Immature natural killer cell (primary cell): ENCODE data around the gene TPRX1. TPM values are rescaled to one million over a fixed set of nuclear protein-coding genes. Genes with fewer than 3 reads are reported as not detected.
"Not testable (repeated sequence)": the region's sequence is repeated elsewhere in the genome, so short reads cannot be mapped to it uniquely, and the experiment has no call there.

ENCODE experiments used
- DNase-seq, 3 donors: peaks; one replicate each; pipeline ENCODE4 v3.0.0; 2022; ENCODE audit warnings: mixed read lengths in 1 of 3
- H3K27ac Mint-ChIP-seq, 6 donors: one replicate each; pipeline ENCODE4 v1.8.0; 2020; ENCODE audit warnings: mixed read lengths in 6 of 6, mild to moderate bottlenecking in 5 of 6, inconsistent platforms in 4 of 6, moderate library complexity in 3 of 6
- H3K27me3 Mint-ChIP-seq, 3 donors: one replicate each; pipeline ENCODE4 v1.8.0; 2020 to 2021; ENCODE audit warnings: low read depth in 3 of 3, mild to moderate bottlenecking in 3 of 3, mixed read lengths in 3 of 3, moderate library complexity in 3 of 3, inconsistent platforms in 1 of 3
- H3K36me3 Mint-ChIP-seq, 3 donors: one replicate each; pipeline ENCODE4 v1.8.0; 2020; ENCODE audit warnings: mixed read lengths in 3 of 3, inconsistent platforms in 2 of 3, mild to moderate bottlenecking in 2 of 3
- H3K4me1 Mint-ChIP-seq, 2 donors: one replicate each; pipeline ENCODE4 v1.8.0; 2020; ENCODE audit warnings: inconsistent platforms in 2 of 2, mild to moderate bottlenecking in 2 of 2, mixed read lengths in 2 of 2, moderate library complexity in 1 of 2
- H3K4me3 Mint-ChIP-seq, 5 donors: one replicate each; pipeline ENCODE4 v1.8.0; 2020; ENCODE audit warnings: mild to moderate bottlenecking in 5 of 5, mixed read lengths in 5 of 5, inconsistent platforms in 3 of 5, moderate library complexity in 3 of 5
- H3K9me3 Mint-ChIP-seq, 6 donors: one replicate each; pipeline ENCODE4 v1.8.0; 2020; ENCODE audit warnings: mild to moderate bottlenecking in 6 of 6, mixed read lengths in 6 of 6, inconsistent platforms in 4 of 6, moderate library complexity in 3 of 6
- polyA plus RNA-seq, 3 donors: library from polyadenylated mRNA; unstranded; fragments of 300-500 nt; fragmentation: Illumina TruSeq; gene quantifications; one replicate each; pipeline ENCODE4 v1.2.3, GENCODE V29; 2021

Gene TPRX1
- polyA plus RNA-seq, 3 donors from 2014 or later = not detected

GRCh38 chr19:47818221-47818620, 13.9 kb upstream of the TPRX1 start:
- DNase-seq, H3K4me1 Mint-ChIP-seq, H3K9me3 Mint-ChIP-seq, H3K4me3 Mint-ChIP-seq, H3K27ac Mint-ChIP-seq, H3K36me3 Mint-ChIP-seq: not testable (repeated sequence)
- H3K27me3 Mint-ChIP-seq = peaks cover 0 to 16% (median 11%) of the 10 kb centered on the region in 3 donors

- H3K4me3 Mint-ChIP-seq, DNase-seq, H3K9me3 Mint-ChIP-seq, H3K4me1 Mint-ChIP-seq, H3K36me3 Mint-ChIP-seq, H3K27ac Mint-ChIP-seq: not testable (repeated sequence)
- peaks cover 0 to 16% (median 8%) of the 10 kb centered on the region in 3 donors for H3K27me3 Mint-ChIP-seq
Observed at GRCh38 chr19:47816270-47816669, 11.9 kb upstream of the TPRX1 start.

- Mint-ChIP-seq H3K4me3 (no peak overlapping the region), H3K27ac (no peak overlapping the region), H3K27me3 (peaks cover 3 to 4% (median 3%) of the 10 kb centered on the region in 3 donors), H3K9me3 (no peaks in the 10 kb centered on the region), H3K36me3 (no peaks in the 10 kb centered on the region), H3K4me1 (no peaks in the 10 kb centered on the region)
- no peak for DNase-seq
Observed at GRCh38 chr19:47813995-47814328, 9.6 kb upstream of the TPRX1 start.

- Mint-ChIP-seq H3K27me3 (peaks cover 2 to 4% (median 3%) of the 10 kb centered on the region in 3 donors), H3K9me3 (no peaks in the 10 kb centered on the region), H3K27ac (no peak overlapping the region), H3K4me1 (no peaks in the 10 kb centered on the region), H3K36me3 (no peaks in the 10 kb centered on the region), H3K4me3 (no peak overlapping the region)
- DNase-seq = peak; percentile 47 to 54 (median 49)
Observed at GRCh38 chr19:47813304-47813994, 9.1 kb upstream of the TPRX1 start.

- no peak overlapping the region for H3K27ac Mint-ChIP-seq
- H3K36me3 Mint-ChIP-seq = no peaks in the 10 kb centered on the region
- no peak for DNase-seq
- peaks cover 2 to 6% (median 3%) of the 10 kb centered on the region in 3 donors for H3K27me3 Mint-ChIP-seq
- H3K4me1 Mint-ChIP-seq = no peaks in the 10 kb centered on the region
- no peak overlapping the region for H3K4me3 Mint-ChIP-seq
- H3K9me3 Mint-ChIP-seq = no peaks in the 10 kb centered on the region
Observed at GRCh38 chr19:47806435-47806834, 2.1 kb upstream of the TPRX1 start.

- peaks cover 0 to 5% (median 0%) of the 10 kb centered on the region in 6 donors for H3K9me3 Mint-ChIP-seq
- DNase-seq = no peak
- no peak overlapping the region for H3K27ac Mint-ChIP-seq
- no peak overlapping the region for H3K4me3 Mint-ChIP-seq
- no peaks in the 10 kb centered on the region for H3K4me1 Mint-ChIP-seq
- peaks cover 2 to 3% (median 2%) of the 10 kb centered on the region in 3 donors for H3K27me3 Mint-ChIP-seq
- H3K36me3 Mint-ChIP-seq = peaks cover 0 to 4% (median 0%) of the 10 kb centered on the region in 3 donors
Observed at GRCh38 chr19:47805313-47805712, 962 bp upstream of the TPRX1 start.

GRCh38 chr19:47803671-47804070, 680 bp downstream of the TPRX1 start:
- not testable (repeated sequence) for H3K4me3 Mint-ChIP-seq, H3K36me3 Mint-ChIP-seq, H3K27me3 Mint-ChIP-seq, H3K9me3 Mint-ChIP-seq, H3K27ac Mint-ChIP-seq, DNase-seq, H3K4me1 Mint-ChIP-seq

GRCh38 chr19:47803148-47803547, 1.2 kb downstream of the TPRX1 start:
- H3K4me3 Mint-ChIP-seq, H3K36me3 Mint-ChIP-seq, H3K27ac Mint-ChIP-seq, H3K9me3 Mint-ChIP-seq, DNase-seq, H3K27me3 Mint-ChIP-seq, H3K4me1 Mint-ChIP-seq: not testable (repeated sequence)

GRCh38 chr19:47802521-47803043, 1.8 kb downstream of the TPRX1 start:
- Mint-ChIP-seq H3K36me3 (peaks cover 0 to 4% (median 0%) of the 10 kb centered on the region in 3 donors), H3K27me3 (peaks cover 1 to 2% (median 2%) of the 10 kb centered on the region in 3 donors), H3K9me3 (peaks cover 0 to 5% (median 0%) of the 10 kb centered on the region in 6 donors), H3K27ac (no peak overlapping the region), H3K4me1 (no peaks in the 10 kb centered on the region), H3K4me3 (no peak overlapping the region)
- no peak for DNase-seq

- Mint-ChIP-seq H3K36me3 (peaks cover 0 to 4% (median 0%) of the 10 kb centered on the region in 3 donors), H3K27ac (no peak overlapping the region)
Observed at GRCh38 chr19:47801270-47801669, 3.1 kb downstream of the TPRX1 start.

GRCh38 chr19:47798904-47799266, 5.5 kb downstream of the TPRX1 start:
- Mint-ChIP-seq H3K27me3 (peaks cover 1 to 3% (median 3%) of the 10 kb centered on the region in 3 donors), H3K4me1 (no peaks in the 10 kb centered on the region), H3K36me3 (peaks cover 0 to 4% (median 4%) of the 10 kb centered on the region in 3 donors), H3K9me3 (peaks cover 0 to 5% (median 0%) of the 10 kb centered on the region in 6 donors), H3K27ac (no peak overlapping the region), H3K4me3 (no peak overlapping the region)
- no peak for DNase-seq

More at GRCh38 chr19:47801270-47801669, 3.1 kb downstream of the TPRX1 start:
- Mint-ChIP-seq H3K4me3 (no peak overlapping the region), H3K9me3 (peaks cover 0 to 5% (median 0%) of the 10 kb centered on the region in 6 donors), H3K27me3 (peaks cover 1 to 2% (median 2%) of the 10 kb centered on the region in 3 donors), H3K4me1 (no peaks in the 10 kb centered on the region)
- no peak for DNase-seq

- Mint-ChIP-seq H3K4me1 (no peaks in the 10 kb centered on the region), H3K9me3 (peaks cover 0 to 5% (median 0%) of the 10 kb centered on the region in 6 donors), H3K36me3 (peaks cover 0 to 4% (median 4%) of the 10 kb centered on the region in 3 donors), H3K27ac (no peak overlapping the region), H3K4me3 (no peak overlapping the region), H3K27me3 (peaks cover 1 to 3% (median 3%) of the 10 kb centered on the region in 3 donors)
- DNase-seq = no peak
Observed at GRCh38 chr19:47797996-47798903, 6.1 kb downstream of the TPRX1 start.

- Mint-ChIP-seq H3K36me3 (peaks cover 0 to 4% (median 4%) of the 10 kb centered on the region in 3 donors), H3K27ac (no peak overlapping the region)
Observed at GRCh38 chr19:47796785-47797184, 7.6 kb downstream of the TPRX1 start.

GRCh38 chr19:47794526-47794925, 9.8 kb downstream of the TPRX1 start:
- no peak overlapping the region for H3K27ac Mint-ChIP-seq
- no peak for DNase-seq
- H3K27me3 Mint-ChIP-seq = peaks cover 1 to 3% (median 3%) of the 10 kb centered on the region in 3 donors
- peaks cover 0 to 4% (median 0%) of the 10 kb centered on the region in 3 donors for H3K36me3 Mint-ChIP-seq
- peaks cover 0 to 4% (median 0%) of the 10 kb centered on the region in 6 donors for H3K9me3 Mint-ChIP-seq
- H3K4me3 Mint-ChIP-seq = no peak overlapping the region
- H3K4me1 Mint-ChIP-seq = no peaks in the 10 kb centered on the region

More at GRCh38 chr19:47796785-47797184, 7.6 kb downstream of the TPRX1 start:
- Mint-ChIP-seq H3K4me3 (no peak overlapping the region), H3K27me3 (peaks cover 1 to 3% (median 1%) of the 10 kb centered on the region in 3 donors), H3K4me1 (no peaks in the 10 kb centered on the region), H3K9me3 (peaks cover 0 to 5% (median 0%) of the 10 kb centered on the region in 6 donors)
- DNase-seq = no peak
